A673 (cell line): ENCODE measurements around the gene THRB. TPM values are rescaled to one million over a fixed set of nuclear protein-coding genes. Genes with fewer than 3 reads are reported as not detected.

Source experiments
- BruUV-seq: library from RNA; stranded (reverse); fragments of 400-500 nt; replicated peaks from 2 replicates; lab custom pipeline; 2021; lab: Mats Ljungman, UMichigan
- CTCF ChIA-PET: fragments of 300-600 bp; sonication (Branson Sonifier 250); formaldehyde crosslinking; loops from one replicate; lab custom pipeline; 2022; ENCODE audit warnings: antibody characterized with exemption; lab: Charles Lee
- POLR2A ChIA-PET: fragments of 300-600 bp; sonication (Branson Sonifier 250); formaldehyde crosslinking; loops from one replicate; lab custom pipeline; 2022; ENCODE audit warnings: antibody characterized with exemption; ENCODE audit not compliant: low non-redundant PET; lab: Charles Lee
- DNase-seq: peaks from one replicate; pipeline ENCODE4 v3.0.0-alpha.2; 2015; ENCODE audit warnings: low spot score
- H3K27ac ChIP-seq: fragments of 200-600 bp; sonication (generic); 2 replicates; pipeline ENCODE4 v1.5.1; 2016; ENCODE audit warnings: mixed run types, low read depth, mild to moderate bottlenecking, mixed read lengths, antibody characterized with exemption, low read length; ENCODE audit not compliant: poor library complexity, severe bottlenecking
- H3K27me3 ChIP-seq: fragments of 200-600 bp; sonication (generic); replicated peaks from 2 replicates; pipeline ENCODE4 v1.6.1; 2017; ENCODE audit warnings: mixed run types, low read depth, mild to moderate bottlenecking, mixed read lengths, antibody characterized with exemption, low read length; ENCODE audit not compliant: insufficient read depth, poor library complexity
- H3K36me3 ChIP-seq: fragments of 200-600 bp; sonication (generic); 2 replicates; pipeline ENCODE4 v1.6.1; 2016; ENCODE audit warnings: mixed run types, mild to moderate bottlenecking, mixed read lengths, antibody characterized with exemption, low read length; ENCODE audit not compliant: insufficient read depth, poor library complexity, severe bottlenecking
- H3K4me1 ChIP-seq: fragments of 200-600 bp; sonication (generic); 2 replicates; pipeline ENCODE4 v1.6.1; 2017; ENCODE audit warnings: mixed run types, mild to moderate bottlenecking, mixed read lengths, antibody characterized with exemption, low read length; ENCODE audit not compliant: insufficient read depth, poor library complexity, severe bottlenecking
- H3K4me3 ChIP-seq: fragments of 200-600 bp; sonication (generic); 2 replicates; pipeline ENCODE4 v1.5.1; 2016; ENCODE audit warnings: low read depth, mixed run types, mild to moderate bottlenecking, mixed read lengths, low read length; ENCODE audit not compliant: poor library complexity, severe bottlenecking
- H3K9me3 ChIP-seq: fragments of 200-600 bp; sonication (generic); 2 replicates; pipeline ENCODE4 v1.6.1; 2016; ENCODE audit warnings: mixed run types, low read depth, mild to moderate bottlenecking, mixed read lengths, antibody characterized with exemption, low read length; ENCODE audit not compliant: poor library complexity, severe bottlenecking
- EZH2 ChIP-seq: fragments of 200-600 bp; sonication (generic); IDR thresholded peaks from 2 replicates; pipeline ENCODE4 v1.6.1; 2017; ENCODE audit warnings: borderline replicate concordance, low read depth, mild to moderate bottlenecking, mixed read lengths, antibody characterized with exemption, low read length; ENCODE audit not compliant: poor library complexity, severe bottlenecking
- intact Hi-C: fragments of 100-400 bp; cut with micrococcal nuclease; formaldehyde crosslinking; loops from one replicate; pipeline ENCODE4 v1.10.0; 2022; ENCODE audit not compliant: unreplicated experiment
- total RNA-seq: library from RNA; stranded (reverse); gene quantifications from 2 replicates; pipeline ENCODE4 v1.2.3, GENCODE V29; 2021
- TF ChIP-seq, protein P1 (sequence below): fragments of 300-800, 200-600 bp; sonication (generic); conservative IDR thresholded peaks from 2 replicates; pipeline ENCODE4 v1.5.1; 2017; ENCODE audit warnings: low read depth, mild to moderate bottlenecking, antibody characterized with exemption, low read length, moderate library complexity, mixed read lengths

THRB gene
- total RNA-seq, 1 experiment from 2014 or later = 0.11 TPM

DNA sequence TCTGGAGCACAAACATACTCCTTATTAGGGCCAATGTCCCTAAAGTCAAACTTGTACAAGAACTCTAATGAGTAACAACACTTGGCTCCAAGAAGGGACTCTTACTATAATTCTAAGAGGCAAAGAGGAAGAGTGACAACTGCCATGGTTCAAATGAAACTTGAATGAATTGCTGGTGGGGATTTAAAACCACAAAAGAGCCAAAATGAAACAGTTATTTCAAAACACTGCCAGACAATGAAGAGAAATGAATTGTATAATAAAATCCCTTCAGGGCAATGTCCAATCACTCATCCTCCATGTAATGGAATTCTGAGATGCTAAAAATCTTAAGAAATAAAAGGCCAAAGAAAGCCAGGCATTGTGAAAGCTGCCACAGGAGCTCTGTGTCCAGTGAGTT, 14.2 kb downstream of the THRB start:
- Histone ChIP-seq H3K4me1 (no peaks in the 10 kb centered on the region), H3K27me3 (no peaks in the 10 kb centered on the region), H3K36me3 (no peaks in the 10 kb centered on the region), H3K27ac (no peak overlapping the region), H3K9me3 (no peaks in the 10 kb centered on the region), H3K4me3 (no peak overlapping the region)
- no TSS peak for BruUV-seq
- DNase-seq = no peak
- TF ChIP-seq, protein P1, sequence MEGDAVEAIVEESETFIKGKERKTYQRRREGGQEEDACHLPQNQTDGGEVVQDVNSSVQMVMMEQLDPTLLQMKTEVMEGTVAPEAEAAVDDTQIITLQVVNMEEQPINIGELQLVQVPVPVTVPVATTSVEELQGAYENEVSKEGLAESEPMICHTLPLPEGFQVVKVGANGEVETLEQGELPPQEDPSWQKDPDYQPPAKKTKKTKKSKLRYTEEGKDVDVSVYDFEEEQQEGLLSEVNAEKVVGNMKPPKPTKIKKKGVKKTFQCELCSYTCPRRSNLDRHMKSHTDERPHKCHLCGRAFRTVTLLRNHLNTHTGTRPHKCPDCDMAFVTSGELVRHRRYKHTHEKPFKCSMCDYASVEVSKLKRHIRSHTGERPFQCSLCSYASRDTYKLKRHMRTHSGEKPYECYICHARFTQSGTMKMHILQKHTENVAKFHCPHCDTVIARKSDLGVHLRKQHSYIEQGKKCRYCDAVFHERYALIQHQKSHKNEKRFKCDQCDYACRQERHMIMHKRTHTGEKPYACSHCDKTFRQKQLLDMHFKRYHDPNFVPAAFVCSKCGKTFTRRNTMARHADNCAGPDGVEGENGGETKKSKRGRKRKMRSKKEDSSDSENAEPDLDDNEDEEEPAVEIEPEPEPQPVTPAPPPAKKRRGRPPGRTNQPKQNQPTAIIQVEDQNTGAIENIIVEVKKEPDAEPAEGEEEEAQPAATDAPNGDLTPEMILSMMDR = no peak
- TF ChIP-seq EZH2 = no peak
- POLR2A ChIA-PET = no interaction called here
- intact Hi-C loops = no loop called here
- CTCF ChIA-PET = interaction anchor here (0.7 kb wide), 1 partner anchor 13 kb away, joined by 4 read pairs; no protein-coding TSS in a partner anchor

DNA sequence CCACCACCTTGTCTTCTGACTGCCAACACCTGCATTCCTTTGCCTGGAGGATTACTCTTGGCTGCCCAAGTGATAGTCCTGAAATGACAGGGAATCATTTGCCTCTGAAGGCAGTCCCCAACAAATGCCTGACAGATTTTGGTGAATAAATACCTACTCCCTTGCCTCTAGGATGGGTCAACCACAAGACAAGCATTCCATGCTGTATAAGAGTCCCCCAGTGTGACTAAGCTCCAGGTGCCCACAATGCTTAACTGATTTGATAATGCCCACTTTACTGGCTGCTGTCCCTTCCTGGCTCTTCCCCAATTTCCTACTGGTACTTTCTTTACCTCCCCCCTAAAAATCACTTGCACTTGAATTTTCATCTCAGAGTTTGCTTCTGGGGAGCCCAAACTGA, 14.8 kb downstream of the THRB start:
- no TSS peak for BruUV-seq
- Histone ChIP-seq H3K27ac (no peak overlapping the region), H3K27me3 (no peaks in the 10 kb centered on the region), H3K4me1 (no peaks in the 10 kb centered on the region), H3K4me3 (no peak overlapping the region), H3K36me3 (no peaks in the 10 kb centered on the region), H3K9me3 (no peaks in the 10 kb centered on the region)
- TF ChIP-seq EZH2 = no peak
- TF ChIP-seq, protein P1 = no peak
- POLR2A ChIA-PET = no interaction called here
- intact Hi-C loops = no loop called here
- CTCF ChIA-PET = no interaction called here
- DNase-seq = no peak

DNA sequence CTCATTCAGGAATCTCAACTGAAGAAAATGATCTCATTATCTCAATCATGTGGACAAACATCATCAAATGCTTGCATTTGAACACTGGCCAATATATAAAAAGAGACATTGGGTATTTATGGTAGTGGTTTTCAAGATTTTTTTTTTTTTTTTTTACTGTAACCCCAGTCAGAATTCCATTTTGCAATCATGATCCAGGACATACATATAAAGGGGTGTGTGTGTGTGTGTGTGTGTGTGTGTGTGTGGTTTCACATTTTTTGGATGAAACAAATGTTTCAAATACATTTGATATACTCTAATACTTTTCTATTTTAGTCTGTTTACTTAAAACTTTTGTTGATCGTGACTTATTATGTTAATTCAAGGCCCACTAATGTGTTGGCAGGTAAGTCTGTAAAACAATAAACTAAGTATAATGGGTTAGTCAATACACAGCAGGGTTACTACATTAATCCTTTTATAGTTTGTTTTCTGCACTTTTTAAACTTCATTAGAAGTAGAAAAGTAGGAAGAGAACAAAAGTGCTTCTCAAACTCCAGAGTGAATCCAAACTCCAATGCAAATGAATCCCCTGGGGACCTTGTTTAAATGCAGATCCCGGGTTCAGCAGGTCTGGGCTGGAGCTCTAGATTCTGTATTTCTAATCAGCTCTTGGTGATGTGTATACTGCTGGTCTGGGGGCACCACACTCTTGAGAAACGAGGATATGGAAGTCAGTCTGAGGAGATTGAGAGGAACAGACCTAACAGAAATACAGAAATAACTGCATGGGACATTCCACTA, 17.6 kb downstream of the THRB start:
- TF ChIP-seq, protein P1 = no peak
- no peak for TF ChIP-seq EZH2
- CTCF ChIA-PET = no interaction called here

More for the DNA sequence above, 17.6 kb downstream of the THRB start:
- BruUV-seq = no TSS peak
- POLR2A ChIA-PET = no interaction called here
- intact Hi-C loops = no loop called here
- no peaks in the 10 kb centered on the region for H3K27me3 ChIP-seq
- no peaks in the 10 kb centered on the region for H3K36me3 ChIP-seq
- no peak overlapping the region for H3K4me3 ChIP-seq
- no peak overlapping the region for H3K27ac ChIP-seq
- H3K4me1 ChIP-seq = no peaks in the 10 kb centered on the region
- H3K9me3 ChIP-seq = no peaks in the 10 kb centered on the region
- DNase-seq = no peak
